IPS-15b (cell line): ENCODE measurements around the gene AP4S1.

Source experiments
- H3K27me3 ChIP-seq: one replicate; pipeline ENCODE4 v1.6.1; 2013; ENCODE audit warnings: low read length; ENCODE audit not compliant: control insufficient read depth, insufficient read depth
- H3K36me3 ChIP-seq: one replicate; pipeline ENCODE4 v1.6.1; 2013; ENCODE audit warnings: low read length; ENCODE audit not compliant: control insufficient read depth, insufficient read depth
- H3K4me1 ChIP-seq: one replicate; pipeline ENCODE4 v1.6.1; 2013; ENCODE audit warnings: mild to moderate bottlenecking, low read length; ENCODE audit not compliant: control insufficient read depth, insufficient read depth
- H3K4me3 ChIP-seq: one replicate; pipeline ENCODE4 v1.5.1; 2013; ENCODE audit warnings: low read depth, low read length
- H3K9ac ChIP-seq: one replicate; pipeline ENCODE4 v1.6.1; 2013; ENCODE audit warnings: low read depth, mild to moderate bottlenecking, low read length
- H3K9me3 ChIP-seq: one replicate; pipeline ENCODE4 v1.6.1; 2013; ENCODE audit warnings: mild to moderate bottlenecking, low read length; ENCODE audit not compliant: control insufficient read depth, insufficient read depth

Gene AP4S1

DNA sequence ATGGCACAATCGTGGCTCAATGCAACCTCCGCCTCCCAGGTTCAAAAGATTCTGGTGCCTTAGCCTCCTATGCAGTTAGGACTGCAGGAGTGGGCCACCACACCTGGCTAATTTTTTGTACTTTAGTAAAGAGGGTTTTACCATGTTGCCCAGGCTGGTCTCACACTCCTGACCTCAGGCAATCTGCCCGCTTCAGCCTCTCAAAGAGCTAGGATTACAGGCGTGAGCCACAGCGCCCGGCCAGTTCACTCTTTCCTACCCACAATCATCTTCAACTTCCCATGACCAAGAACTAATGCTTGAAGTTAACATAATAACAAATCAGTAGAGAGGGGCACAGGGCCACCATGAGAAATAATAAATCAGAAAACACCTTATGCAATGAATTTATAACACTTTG lies 99.8 kb downstream of the AP4S1 start:
- Histone ChIP-seq H3K4me1 (peaks cover 6% of the 10 kb centered on the region), H3K4me3 (no peak overlapping the region), H3K9me3 (no peaks in the 10 kb centered on the region), H3K27me3 (no peaks in the 10 kb centered on the region), H3K36me3 (peaks cover 18% of the 10 kb centered on the region), H3K9ac (no peak overlapping the region)

DNA sequence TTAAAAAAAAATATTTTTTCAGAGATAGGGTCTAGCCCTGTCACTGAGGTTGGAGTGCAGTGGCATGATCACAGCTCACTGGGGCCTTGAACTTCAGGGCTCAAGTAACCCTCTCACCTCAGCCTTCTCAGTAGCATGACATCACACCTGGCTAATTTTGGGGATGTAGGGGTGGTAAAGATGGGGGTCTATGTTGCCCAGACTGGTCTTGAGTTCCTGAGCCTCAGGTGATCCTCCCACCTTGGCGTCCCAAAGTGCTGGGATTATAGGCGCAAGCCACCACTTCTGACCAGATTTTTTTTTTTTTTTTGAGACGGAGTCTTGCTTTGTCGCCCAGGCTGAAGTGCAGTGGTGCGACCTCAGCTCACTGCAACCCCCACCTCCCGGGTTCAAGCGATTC lies 101.2 kb downstream of the AP4S1 start:
- H3K4me1 ChIP-seq = peaks cover 6% of the 10 kb centered on the region
- no peak overlapping the region for H3K9ac ChIP-seq
- no peaks in the 10 kb centered on the region for H3K9me3 ChIP-seq
- H3K4me3 ChIP-seq = no peak overlapping the region
- H3K36me3 ChIP-seq = peaks cover 11% of the 10 kb centered on the region
- H3K27me3 ChIP-seq = no peaks in the 10 kb centered on the region

DNA sequence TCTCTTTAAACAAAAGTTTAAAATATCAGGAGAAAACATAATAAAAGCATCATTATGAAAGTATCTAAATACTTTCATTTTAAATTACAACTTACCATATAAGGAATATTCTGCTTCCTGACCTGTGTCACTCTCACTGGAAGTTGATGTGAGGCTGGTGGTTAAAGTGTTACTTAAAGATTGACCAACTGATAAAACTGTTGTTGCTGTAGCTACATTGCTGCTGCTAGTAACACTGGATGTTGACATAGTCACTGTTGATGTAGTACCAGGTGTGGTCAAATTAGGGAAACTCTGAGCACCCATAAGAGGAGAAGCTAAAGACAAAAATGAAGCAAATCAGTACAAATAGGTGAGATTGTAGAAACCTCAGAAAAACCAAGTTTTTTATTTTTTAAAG lies 102.2 kb downstream of the AP4S1 start:
- H3K27me3 ChIP-seq = no peaks in the 10 kb centered on the region
- peaks cover 11% of the 10 kb centered on the region for H3K36me3 ChIP-seq
- no peaks in the 10 kb centered on the region for H3K9me3 ChIP-seq
- H3K4me1 ChIP-seq = peaks cover 3% of the 10 kb centered on the region
- H3K9ac ChIP-seq = no peak overlapping the region
- H3K4me3 ChIP-seq = no peak overlapping the region

DNA sequence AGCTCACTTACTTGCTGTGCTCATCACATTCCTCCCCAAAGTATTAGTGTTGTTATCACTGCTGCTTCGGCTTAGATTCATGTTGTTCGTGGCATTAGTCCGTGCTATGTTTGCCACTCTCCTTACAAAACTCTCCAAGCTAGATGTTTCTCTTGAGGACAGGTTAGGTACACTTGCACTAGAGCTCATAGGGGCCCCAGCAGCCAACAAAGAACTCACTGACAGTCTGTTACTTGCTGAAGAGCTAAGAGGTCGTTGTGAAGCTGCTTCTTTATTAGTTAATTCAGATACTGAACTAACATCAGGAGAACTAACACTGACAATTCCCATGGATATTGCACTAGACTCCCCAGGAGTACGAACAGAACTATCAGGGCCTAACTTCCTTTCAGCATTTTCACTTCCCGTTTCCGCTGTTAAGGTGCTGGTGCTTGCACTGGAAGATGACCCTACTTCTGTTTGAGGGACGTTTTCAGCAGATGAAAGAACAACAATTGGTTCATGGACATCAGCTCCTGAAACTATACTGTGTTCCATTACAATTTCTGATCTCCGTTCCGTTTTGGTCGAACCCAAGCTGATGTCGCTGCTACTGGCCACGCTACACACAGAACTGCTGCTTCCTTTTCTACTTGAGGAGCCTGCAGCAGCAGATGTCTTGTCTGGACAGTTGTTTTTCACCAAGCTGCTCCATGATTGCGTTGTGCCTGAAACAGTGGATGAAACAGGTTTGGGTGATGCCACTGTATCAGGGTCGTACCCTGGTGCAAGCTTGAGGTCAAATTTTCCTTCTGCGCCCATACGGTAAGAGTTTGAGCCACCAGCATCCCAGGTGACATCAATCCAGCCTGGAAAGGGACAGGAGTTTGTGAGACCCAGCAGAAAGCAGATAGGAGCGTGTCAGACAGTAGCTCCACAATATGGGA lies 103.4 kb downstream of the AP4S1 start:
- H3K9me3 ChIP-seq = no peaks in the 10 kb centered on the region
- no peak overlapping the region for H3K9ac ChIP-seq
- peaks cover 11% of the 10 kb centered on the region for H3K36me3 ChIP-seq
- no peak overlapping the region for H3K4me3 ChIP-seq
- H3K27me3 ChIP-seq = no peaks in the 10 kb centered on the region
- peaks cover under 1% of the 10 kb centered on the region for H3K4me1 ChIP-seq

GRCh38 chr14:31133133-31133532 lies 107.7 kb downstream of the AP4S1 start:
- Histone ChIP-seq H3K9me3 (no peaks in the 10 kb centered on the region), H3K4me3 (no peak overlapping the region), H3K9ac (no peak overlapping the region), H3K27me3 (no peaks in the 10 kb centered on the region), H3K4me1 (no peaks in the 10 kb centered on the region), H3K36me3 (peaks cover 17% of the 10 kb centered on the region)

DNA sequence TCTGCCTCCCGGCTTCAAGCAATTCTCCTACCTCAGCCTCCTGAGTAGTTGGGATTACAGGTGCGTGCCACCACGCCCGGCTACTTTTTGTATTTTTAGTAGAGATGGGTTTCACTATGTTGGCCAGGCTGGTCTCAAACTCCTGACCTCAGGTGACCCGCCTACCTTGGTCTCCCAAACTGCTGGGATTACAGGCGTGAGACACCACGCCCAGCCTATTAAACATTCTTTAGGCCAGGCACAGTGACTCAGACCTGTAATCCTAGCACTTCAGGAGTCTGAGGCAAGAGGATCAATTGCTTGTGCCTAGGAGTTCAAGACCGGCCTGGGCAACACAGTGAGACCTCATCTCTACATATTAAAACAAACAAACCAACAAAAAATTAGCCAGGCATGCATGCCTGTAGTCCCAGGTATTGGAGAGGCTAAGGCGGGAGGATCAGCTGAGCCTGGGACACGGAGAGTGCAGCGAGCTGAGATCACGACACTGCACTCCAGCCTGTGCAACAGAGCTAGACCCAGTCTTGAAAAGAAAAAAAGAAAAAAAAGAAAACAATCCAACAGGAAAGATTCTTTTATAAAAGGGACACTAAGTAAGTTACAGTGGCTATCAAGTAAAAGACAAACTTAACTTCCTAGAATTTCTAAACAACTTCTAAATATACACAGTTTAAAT lies 111.9 kb downstream of the AP4S1 start:
- Histone ChIP-seq H3K9me3 (no peaks in the 10 kb centered on the region), H3K9ac (no peak overlapping the region), H3K36me3 (peaks cover 10% of the 10 kb centered on the region), H3K4me3 (no peak overlapping the region), H3K4me1 (no peaks in the 10 kb centered on the region), H3K27me3 (no peaks in the 10 kb centered on the region)

DNA sequence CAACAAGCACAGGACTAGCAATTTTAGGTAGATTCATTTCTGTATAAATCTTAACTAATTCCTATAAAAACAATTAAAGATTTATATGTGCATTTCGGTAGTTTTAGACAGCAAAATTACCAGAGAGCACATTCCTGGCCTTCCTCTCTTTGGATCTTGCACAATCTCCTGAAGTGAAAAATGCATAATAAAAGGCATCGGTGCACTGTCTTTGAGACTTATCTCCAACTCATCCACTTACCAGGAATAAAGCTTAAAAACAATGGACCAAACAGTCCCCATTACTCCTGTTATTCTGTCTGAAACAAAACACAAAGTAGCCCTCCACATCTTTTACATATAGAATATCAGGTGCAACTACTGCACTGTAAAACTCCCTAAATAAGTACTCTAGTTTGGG lies 112.9 kb downstream of the AP4S1 start:
- peaks cover 14% of the 10 kb centered on the region for H3K36me3 ChIP-seq
- H3K9me3 ChIP-seq = no peaks in the 10 kb centered on the region
- no peaks in the 10 kb centered on the region for H3K27me3 ChIP-seq

DNA sequence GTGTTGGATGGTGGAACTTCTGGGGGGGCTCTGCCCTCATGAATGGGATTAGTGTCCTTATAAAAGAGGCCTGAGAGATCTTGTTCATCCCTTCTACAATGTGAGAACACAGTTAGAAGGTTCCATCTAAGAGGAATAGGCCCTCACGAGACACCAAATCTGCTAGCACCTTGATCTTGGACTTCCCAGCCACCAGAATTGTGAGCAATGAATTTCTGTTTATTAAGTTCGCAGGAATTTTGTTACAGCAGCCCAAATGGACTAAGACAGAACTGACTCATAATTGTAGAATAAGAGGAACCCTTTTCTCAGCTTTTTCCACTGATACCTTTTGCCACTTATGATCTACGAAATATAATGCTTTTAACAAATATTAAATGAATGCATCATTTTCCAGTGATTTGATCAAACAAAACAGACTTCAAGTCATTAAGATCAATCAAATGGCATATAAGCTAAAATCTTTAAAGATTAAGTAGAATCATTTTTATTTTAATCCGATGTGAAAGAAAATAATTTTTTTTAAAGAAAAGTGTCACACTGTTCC lies 113.9 kb downstream of the AP4S1 start:
- H3K4me3 ChIP-seq = no peak overlapping the region
- no peak overlapping the region for H3K9ac ChIP-seq
- H3K27me3 ChIP-seq = no peaks in the 10 kb centered on the region
- no peaks in the 10 kb centered on the region for H3K9me3 ChIP-seq
- peaks cover 11% of the 10 kb centered on the region for H3K36me3 ChIP-seq
- H3K4me1 ChIP-seq = no peaks in the 10 kb centered on the region

More for the DNA sequence above, 112.9 kb downstream of the AP4S1 start:
- Histone ChIP-seq H3K4me1 (no peaks in the 10 kb centered on the region), H3K4me3 (no peak overlapping the region), H3K9ac (no peak overlapping the region)

DNA sequence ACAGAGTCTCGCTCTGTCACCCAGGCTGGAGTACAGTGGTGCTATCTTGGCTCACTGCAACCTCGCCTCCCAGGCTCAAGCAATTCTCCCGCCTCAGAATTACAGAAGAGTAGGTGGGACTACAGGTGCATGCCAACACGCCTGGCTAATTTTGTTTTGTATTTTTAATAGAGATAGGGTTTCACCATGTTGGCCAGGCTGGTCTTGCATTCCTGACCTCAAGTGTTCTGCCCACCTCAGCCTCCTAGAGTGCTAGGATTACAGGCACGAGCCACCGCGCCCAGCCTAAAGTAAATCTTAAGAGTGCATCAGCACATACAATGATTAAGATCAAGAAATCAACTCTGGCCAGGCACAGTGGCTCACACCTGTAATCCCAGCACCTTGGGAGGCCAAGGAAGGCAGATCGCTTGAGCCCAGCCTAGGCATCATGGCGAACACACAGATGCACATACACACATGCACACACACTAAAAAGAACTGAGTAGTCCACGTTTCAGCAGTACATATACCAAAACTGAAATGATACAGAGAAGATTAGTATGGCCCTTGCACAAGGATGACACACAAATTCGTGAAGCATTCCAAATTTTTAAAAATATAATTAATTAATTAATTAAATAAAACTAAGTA lies 117.1 kb downstream of the AP4S1 start:
- Histone ChIP-seq H3K9ac (no peak overlapping the region), H3K4me1 (no peaks in the 10 kb centered on the region), H3K36me3 (peaks cover 6% of the 10 kb centered on the region), H3K4me3 (no peak overlapping the region), H3K9me3 (no peaks in the 10 kb centered on the region), H3K27me3 (no peaks in the 10 kb centered on the region)
